ENCODE measurements around the gene S100A6.
A peak's percentile ranks its signal among the peaks of the same experiment; 100 is the strongest.
"Not testable (repeated sequence)": the region's sequence is repeated elsewhere in the genome, so short reads cannot be mapped to it uniquely, and the experiment has no call there.

The S100A6 gene

GRCh38 chr1:153520818-153521476, 14.8 kb downstream of the S100A6 start:
- TF ChIP-seq CTCF (IDR thresholded peaks at IDR 0.05; ENCODE audit: borderline replicate concordance, insufficient read depth, low read depth, low read length): no peak
- no peak overlapping the region for H3K4me3 ChIP-seq (ENCODE audit: low read depth, low read length)

GRCh38 chr1:153520137-153520691, 15.6 kb downstream of the S100A6 start:
- H3K4me3 ChIP-seq (ENCODE audit: low read depth, low read length): not testable (repeated sequence)

- no peak overlapping the region for H3K4me3 ChIP-seq (ENCODE audit: low read depth, low read length)
- no peak for TF ChIP-seq CTCF (IDR thresholded peaks at IDR 0.05; ENCODE audit: borderline replicate concordance, insufficient read depth, low read depth, low read length)
These were observed 16.5 kb downstream of the S100A6 start for GRCh38 chr1:153519242-153519641.

GRCh38 chr1:153515504-153516394, 20.0 kb downstream of the S100A6 start:
- TF ChIP-seq CTCF (IDR thresholded peaks at IDR 0.05; ENCODE audit: borderline replicate concordance, insufficient read depth, low read depth, low read length): no peak
- no peak overlapping the region for H3K4me3 ChIP-seq (ENCODE audit: low read depth, low read length)

GRCh38 chr1:153513666-153514065, 22.1 kb downstream of the S100A6 start:
- no peak overlapping the region for H3K4me3 ChIP-seq (ENCODE audit: low read depth, low read length)
- TF ChIP-seq CTCF (IDR thresholded peaks at IDR 0.05; ENCODE audit: borderline replicate concordance, insufficient read depth, low read depth, low read length): no peak

GRCh38 chr1:153513023-153513422, 22.8 kb downstream of the S100A6 start:
- TF ChIP-seq CTCF (IDR thresholded peaks at IDR 0.05; ENCODE audit: borderline replicate concordance, insufficient read depth, low read depth, low read length): no peak
- H3K4me3 ChIP-seq (ENCODE audit: low read depth, low read length): no peak overlapping the region

GRCh38 chr1:153510984-153511410, 24.8 kb downstream of the S100A6 start:
- no peak overlapping the region for H3K4me3 ChIP-seq (ENCODE audit: low read depth, low read length)
- TF ChIP-seq CTCF (IDR thresholded peaks at IDR 0.05; ENCODE audit: borderline replicate concordance, insufficient read depth, low read depth, low read length): peak; percentile 91
